LNCAP (cell line): Measurements from ENCODE around the gene CENPS.

Source experiments
- TF ChIP-seq, protein P1 (sequence below): fragments of 450-650 bp; IDR thresholded peaks from 2 replicates; pipeline ENCODE4 v1.5.1; 2017; ENCODE audit warnings: mild to moderate bottlenecking

The CENPS gene

GRCh38 chr1:10402729-10403274 lies 27.4 kb upstream of the CENPS start:
- TF ChIP-seq, protein P1, sequence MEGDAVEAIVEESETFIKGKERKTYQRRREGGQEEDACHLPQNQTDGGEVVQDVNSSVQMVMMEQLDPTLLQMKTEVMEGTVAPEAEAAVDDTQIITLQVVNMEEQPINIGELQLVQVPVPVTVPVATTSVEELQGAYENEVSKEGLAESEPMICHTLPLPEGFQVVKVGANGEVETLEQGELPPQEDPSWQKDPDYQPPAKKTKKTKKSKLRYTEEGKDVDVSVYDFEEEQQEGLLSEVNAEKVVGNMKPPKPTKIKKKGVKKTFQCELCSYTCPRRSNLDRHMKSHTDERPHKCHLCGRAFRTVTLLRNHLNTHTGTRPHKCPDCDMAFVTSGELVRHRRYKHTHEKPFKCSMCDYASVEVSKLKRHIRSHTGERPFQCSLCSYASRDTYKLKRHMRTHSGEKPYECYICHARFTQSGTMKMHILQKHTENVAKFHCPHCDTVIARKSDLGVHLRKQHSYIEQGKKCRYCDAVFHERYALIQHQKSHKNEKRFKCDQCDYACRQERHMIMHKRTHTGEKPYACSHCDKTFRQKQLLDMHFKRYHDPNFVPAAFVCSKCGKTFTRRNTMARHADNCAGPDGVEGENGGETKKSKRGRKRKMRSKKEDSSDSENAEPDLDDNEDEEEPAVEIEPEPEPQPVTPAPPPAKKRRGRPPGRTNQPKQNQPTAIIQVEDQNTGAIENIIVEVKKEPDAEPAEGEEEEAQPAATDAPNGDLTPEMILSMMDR, result no peak

DNA sequence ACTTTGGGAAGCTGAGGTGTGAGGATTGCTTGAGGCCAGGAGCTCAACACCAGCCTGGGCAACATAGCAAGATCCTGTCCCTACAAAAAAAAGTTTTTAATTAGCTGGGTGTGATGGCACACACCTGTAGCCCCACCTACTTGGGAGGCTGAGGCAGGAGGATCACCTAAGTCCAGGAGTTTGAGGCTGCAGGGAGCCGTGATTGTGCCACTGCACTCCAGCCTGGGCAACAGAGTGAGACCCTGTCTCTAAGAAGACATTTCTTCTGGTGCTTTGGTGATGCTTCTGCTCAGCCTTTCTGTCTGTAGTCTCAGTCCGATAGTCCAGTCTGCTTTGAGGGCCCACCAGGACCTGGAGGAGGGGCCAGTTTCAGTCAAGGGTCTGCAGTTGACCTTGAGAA lies 23.0 kb upstream of the CENPS start:
- TF ChIP-seq, protein P1, result no peak

GRCh38 chr1:10415211-10415930 lies 14.9 kb upstream of the CENPS start:
- TF ChIP-seq, protein P1, result no peak

DNA sequence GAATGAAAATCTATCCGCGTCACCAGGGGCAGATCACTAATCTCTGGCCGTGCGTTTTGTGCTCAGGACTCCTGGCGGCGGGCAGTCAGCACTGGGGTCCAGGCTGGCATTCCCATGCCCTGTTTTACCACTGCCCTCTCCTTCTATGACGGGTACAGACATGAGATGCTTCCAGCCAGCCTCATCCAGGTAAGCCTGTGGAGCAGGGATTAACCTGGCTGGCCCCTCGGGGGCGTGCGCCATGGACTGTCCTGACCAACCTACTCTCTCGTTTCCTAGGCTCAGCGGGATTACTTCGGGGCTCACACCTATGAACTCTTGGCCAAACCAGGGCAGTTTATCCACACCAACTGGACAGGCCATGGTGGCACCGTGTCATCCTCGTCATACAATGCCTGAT lies 10.9 kb upstream of the CENPS start:
- TF ChIP-seq, protein P1, result no peak

DNA sequence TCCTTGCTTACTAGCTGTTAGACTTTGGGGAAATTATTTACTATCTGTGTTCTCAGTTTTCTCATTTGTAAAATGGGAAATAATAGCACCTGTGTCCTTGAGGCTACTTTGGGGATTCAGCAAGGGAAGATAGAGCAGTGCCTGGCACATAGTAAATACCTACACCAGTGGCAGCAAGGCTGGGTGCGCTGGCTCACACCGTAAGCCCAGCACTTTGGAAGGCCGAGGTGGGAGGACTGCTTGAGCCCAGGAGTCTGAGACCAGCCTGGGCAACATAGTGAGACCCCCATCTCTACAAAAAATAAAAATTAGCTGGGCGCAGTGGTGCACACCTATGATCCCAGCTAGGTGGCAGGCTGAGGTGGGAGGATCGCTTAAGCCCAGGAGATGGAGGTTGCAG lies 8.6 kb upstream of the CENPS start:
- TF ChIP-seq, protein P1, result no peak

DNA sequence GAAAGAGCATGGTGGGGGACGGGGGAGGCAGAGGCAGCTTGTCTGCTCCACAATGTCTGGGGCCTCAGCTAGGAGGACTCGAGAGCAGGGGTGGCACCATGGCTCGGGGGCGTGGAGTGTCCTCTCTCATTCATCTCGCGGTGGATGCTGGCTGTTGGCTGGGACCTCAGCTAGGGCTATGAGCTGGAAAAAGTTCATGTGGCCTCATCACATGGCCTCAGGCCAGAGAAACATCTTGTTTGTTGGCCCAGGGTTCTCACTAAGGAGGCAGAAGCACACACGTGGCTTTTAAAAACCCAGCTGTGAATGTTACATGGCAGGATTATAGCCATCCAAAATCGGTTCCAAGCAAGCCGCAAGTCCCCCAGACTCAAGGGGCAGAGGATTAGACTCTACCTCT lies 6.2 kb upstream of the CENPS start:
- TF ChIP-seq, protein P1, result no peak

GRCh38 chr1:10424651-10425050 lies 5.6 kb upstream of the CENPS start:
- TF ChIP-seq, protein P1, result no peak
